ENCODE data around the gene CNOT3. TPM values are rescaled to one million over a fixed set of nuclear protein-coding genes. Genes with fewer than 3 reads are reported as not detected.

The CNOT3 gene
- total RNA-seq, 2 donors from 2014 or later: 22.4 to 51.4 TPM

DNA sequence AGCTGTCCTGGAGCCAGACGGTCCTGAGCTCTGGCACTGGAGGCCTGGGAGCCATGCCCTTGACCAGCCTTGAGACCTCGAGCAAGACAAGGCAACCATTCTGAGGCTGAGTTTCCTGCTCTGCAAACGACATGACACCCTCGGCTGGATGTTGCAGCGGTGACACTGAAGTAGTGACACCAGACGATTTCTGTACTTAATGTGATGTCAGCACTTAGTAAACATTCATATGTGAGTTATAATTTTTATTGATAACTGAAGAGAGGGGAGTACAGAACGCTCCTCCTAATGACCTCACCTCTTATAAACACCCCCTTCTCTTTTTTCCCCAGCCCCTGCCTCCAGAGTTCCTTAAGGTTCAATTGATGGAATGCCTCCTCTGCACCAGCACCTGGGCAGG lies 29.1 kb upstream of the CNOT3 start:
- WGBS, 2 donors: 72 to 74% methylated on average over 6 to 7 of the region's 7 CpGs
- intact Hi-C loops (cut with DNase I): no loop called here
- H3K4me1 ChIP-seq: peaks cover 10% of the 10 kb centered on the region

DNA sequence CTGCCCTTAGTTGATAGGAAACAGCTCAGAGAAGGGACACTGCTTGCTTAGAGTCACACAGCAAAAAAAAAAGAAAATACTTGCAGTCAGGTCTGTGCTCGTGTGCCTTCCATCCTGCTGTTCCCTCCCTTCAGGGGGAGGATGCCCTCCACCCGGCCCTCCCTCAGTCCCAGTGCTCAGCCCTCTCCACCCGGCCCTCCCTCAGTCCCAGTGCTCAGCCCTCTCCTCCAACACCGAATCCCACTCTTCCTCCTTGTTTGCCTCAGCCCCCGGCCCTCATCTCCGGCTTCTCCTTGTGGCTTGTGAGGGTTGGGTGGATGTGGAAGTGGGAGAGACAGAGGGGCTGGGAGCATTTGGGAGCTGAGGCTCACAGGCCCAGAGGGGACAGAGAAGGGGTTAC lies 27.9 kb upstream of the CNOT3 start:
- intact Hi-C loops (cut with DNase I): no loop called here
- WGBS, 2 donors: 77 to 86% methylated on average over 6 of the region's 6 CpGs
- peaks cover 10 to 26% of the 10 kb centered on the region in 2 donors for H3K36me3 ChIP-seq (replicated peaks in 1 of 2; ENCODE audit: insufficient read depth in 1 of 2, low read depth in 2 of 2)

More for the DNA sequence above, 29.1 kb upstream of the CNOT3 start:
- TF ChIP-seq, protein P1, sequence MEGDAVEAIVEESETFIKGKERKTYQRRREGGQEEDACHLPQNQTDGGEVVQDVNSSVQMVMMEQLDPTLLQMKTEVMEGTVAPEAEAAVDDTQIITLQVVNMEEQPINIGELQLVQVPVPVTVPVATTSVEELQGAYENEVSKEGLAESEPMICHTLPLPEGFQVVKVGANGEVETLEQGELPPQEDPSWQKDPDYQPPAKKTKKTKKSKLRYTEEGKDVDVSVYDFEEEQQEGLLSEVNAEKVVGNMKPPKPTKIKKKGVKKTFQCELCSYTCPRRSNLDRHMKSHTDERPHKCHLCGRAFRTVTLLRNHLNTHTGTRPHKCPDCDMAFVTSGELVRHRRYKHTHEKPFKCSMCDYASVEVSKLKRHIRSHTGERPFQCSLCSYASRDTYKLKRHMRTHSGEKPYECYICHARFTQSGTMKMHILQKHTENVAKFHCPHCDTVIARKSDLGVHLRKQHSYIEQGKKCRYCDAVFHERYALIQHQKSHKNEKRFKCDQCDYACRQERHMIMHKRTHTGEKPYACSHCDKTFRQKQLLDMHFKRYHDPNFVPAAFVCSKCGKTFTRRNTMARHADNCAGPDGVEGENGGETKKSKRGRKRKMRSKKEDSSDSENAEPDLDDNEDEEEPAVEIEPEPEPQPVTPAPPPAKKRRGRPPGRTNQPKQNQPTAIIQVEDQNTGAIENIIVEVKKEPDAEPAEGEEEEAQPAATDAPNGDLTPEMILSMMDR (IDR thresholded peaks at IDR 0.05): no peak
- TF ChIP-seq POLR2A (IDR thresholded peaks at IDR 0.05): no peak
- DNase-seq (no peak), ATAC-seq (no peak)
- no peaks in the 10 kb centered on the region for H3K27me3 ChIP-seq
- peaks cover 10 to 26% of the 10 kb centered on the region in 2 donors for H3K36me3 ChIP-seq (replicated peaks in 1 of 2; ENCODE audit: insufficient read depth in 1 of 2, low read depth in 2 of 2)
- H3K9me3 ChIP-seq: no peaks in the 10 kb centered on the region
- no peak overlapping the region for H3K27ac ChIP-seq
- H3K4me3 ChIP-seq: no peak overlapping the region

DNA sequence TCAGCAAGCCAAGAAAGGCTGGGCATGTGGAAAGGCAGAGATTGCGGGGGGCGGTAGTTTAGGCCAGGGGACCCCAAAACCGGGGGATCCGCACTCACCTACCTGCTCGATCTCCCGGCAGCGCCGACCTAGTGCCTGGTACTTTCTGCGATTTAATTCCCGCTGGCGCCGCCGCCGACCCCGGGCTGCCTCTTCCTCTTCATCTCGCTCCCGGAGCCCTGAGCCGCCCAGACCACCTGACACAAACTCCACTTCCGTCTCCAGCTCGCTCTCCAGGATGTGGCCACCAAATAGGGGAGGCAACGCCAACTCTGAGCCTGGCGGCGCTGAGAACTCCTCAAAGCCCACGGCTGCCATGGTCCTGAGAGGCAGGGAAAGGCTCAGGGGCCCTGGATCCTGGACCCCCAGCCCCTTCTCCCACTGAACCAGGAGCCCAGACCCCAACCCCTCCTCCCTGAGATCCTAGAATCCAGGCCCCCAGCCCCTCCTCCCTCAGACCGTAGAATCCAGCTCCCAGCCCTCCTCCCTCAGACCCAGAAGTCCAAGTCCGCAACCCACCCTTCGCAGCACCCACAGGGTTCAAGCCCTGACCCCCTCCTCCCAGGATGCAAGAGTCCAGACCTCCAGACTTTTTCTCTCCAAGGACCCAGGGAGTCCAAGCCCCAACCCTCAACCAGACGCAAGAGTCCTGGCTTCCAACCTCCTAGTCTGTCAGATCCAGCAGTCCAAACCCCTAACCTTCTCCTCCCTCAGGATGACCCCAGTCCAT lies 23.0 kb upstream of the CNOT3 start:
- Histone ChIP-seq H3K27me3 (no peaks in the 10 kb centered on the region), H3K9me3 (no peaks in the 10 kb centered on the region), H3K4me3 (peak overlapping the region; percentile 59 to 69), H3K4me1 (peaks cover 27% of the 10 kb centered on the region), H3K27ac (peak overlapping the region; percentile 67 to 93 (median 83)), H3K36me3 (replicated peaks in 1 of 2; ENCODE audit: insufficient read depth in 1 of 2, low read depth in 2 of 2) (peaks cover 0 to 6% of the 10 kb centered on the region in 2 donors)
- ATAC-seq: no peak
- DNase-seq: peak in 2 of 4 donors; percentile 21 to 52
- WGBS, 2 donors: 12 to 25% methylated on average over 23 to 28 of the region's 28 CpGs
- no peak for TF ChIP-seq POLR2A (IDR thresholded peaks at IDR 0.05)
- TF ChIP-seq, protein P1 (IDR thresholded peaks at IDR 0.05): no peak
- intact Hi-C loops (cut with DNase I): no loop called here

More for the DNA sequence above, 27.9 kb upstream of the CNOT3 start:
- H3K9me3 ChIP-seq: no peaks in the 10 kb centered on the region
- peaks cover 10% of the 10 kb centered on the region for H3K4me1 ChIP-seq
- no peak overlapping the region for H3K27ac ChIP-seq
- no peaks in the 10 kb centered on the region for H3K27me3 ChIP-seq
- ATAC-seq (peak; percentile 25), DNase-seq (no peak)
- no peak overlapping the region for H3K4me3 ChIP-seq
- no peak for TF ChIP-seq POLR2A (IDR thresholded peaks at IDR 0.05)
- TF ChIP-seq, protein P1 (IDR thresholded peaks at IDR 0.05): no peak

DNA sequence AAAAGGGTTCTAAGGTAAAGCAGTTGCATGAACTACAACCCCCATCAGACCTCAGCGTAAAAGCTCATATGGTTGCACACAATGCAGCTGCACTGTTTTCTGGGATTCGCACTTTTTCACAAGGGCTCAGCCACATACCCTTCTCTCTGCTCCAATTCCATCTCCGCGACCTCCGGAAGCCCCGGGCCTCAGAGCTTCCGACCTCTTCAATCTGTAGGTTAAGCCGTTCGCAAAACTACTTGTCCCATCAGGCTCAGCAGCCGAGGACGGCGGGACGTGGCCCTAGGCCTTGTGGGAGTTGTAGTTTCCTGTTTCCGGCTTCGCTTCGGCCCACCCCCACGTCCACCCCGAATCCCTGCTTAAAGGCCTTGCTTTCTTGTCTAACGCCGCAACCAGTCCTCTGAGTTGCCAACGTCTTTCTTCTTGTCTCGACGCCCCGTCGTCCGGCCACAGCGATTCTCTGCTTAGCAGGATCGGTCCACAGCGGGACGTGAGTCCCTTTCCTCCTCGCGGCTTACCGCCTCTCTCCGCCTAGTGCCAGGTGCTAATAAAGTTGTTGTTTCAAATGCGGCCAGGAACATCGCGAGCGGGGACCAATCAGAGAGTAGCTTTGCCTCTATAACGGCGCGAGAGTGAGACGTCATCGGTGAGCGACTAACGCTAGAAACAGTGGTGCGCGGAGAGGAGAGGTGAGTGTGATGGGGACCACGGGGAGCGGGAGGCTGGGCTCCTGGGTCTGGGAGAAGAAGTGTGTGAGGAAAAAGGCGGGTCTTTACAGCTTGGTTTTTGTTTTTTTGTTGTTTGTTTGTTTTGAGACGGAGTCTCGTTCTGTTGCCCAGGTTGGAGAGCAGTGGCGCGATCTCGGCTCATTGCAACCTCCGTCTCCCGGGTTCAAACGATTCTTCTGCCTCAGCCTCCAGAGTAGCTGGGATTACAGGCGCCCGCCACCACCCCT lies 22.2 kb upstream of the CNOT3 start, which contains the start of the genes PRPF31 and TFPT:
Gene PRPF31 (plus strand): TSS at position 646 of the 955 bp plus-strand sequence. CDS start 2,525 bp downstream, outside the sequence.
Gene TFPT (minus strand): TSS at position 549 of the 955 bp plus-strand sequence. CDS start 388 bp downstream, at position 161.
- H3K27me3 ChIP-seq: no peaks in the 10 kb centered on the region
- ATAC-seq (peak; percentile 95), DNase-seq (peak; percentile 96 to 98 (median 98))
- intact Hi-C loops (cut with DNase I): no loop called here
- peaks cover 27% of the 10 kb centered on the region for H3K4me1 ChIP-seq
- TF ChIP-seq, protein P1 (IDR thresholded peaks at IDR 0.05): peak in 2 of 7 experiments; percentile 13 to 20
- peak in 2 of 3 donors; percentile 80 to 82 for TF ChIP-seq POLR2A (IDR thresholded peaks at IDR 0.05)
- H3K36me3 ChIP-seq (replicated peaks in 1 of 2; ENCODE audit: insufficient read depth in 1 of 2, low read depth in 2 of 2): peaks cover 0 to 6% of the 10 kb centered on the region in 2 donors
- H3K9me3 ChIP-seq: no peaks in the 10 kb centered on the region
- peak within 1 kb of the TSS; percentile 67 to 93 (median 83) for H3K27ac ChIP-seq
- 0% methylated on average over 52 to 60 of the region's 60 CpGs for WGBS, 2 donors
- H3K4me3 ChIP-seq: peak within 1 kb of the TSS; percentile 59 to 69

Data from body of pancreas (tissue), 4 donors.